Loucy (cell line): ENCODE measurements around the gene PGC.

ENCODE experiments used
- H2AFZ ChIP-seq: fragments of 200-600 bp; sonication (generic); 2 replicates; pipeline ENCODE4 v1.6.0; 2016; ENCODE audit warnings: antibody characterized with exemption, mild to moderate bottlenecking, low read length, moderate library complexity
- H3F3A ChIP-seq: fragments of 200-600 bp; 2 replicates; pipeline ENCODE4 v1.6.0; 2016; ENCODE audit warnings: antibody characterized with exemption, low read depth, mild to moderate bottlenecking
- H3K27me3 ChIP-seq: fragments of 200-600 bp; sonication (generic); 2 replicates; pipeline ENCODE4 v1.6.1; 2014; ENCODE audit warnings: low read length, mild to moderate bottlenecking; ENCODE audit not compliant: insufficient read depth, poor library complexity, severe bottlenecking
- H3K36me3 ChIP-seq: fragments of 200-600 bp; sonication (generic); 2 replicates; pipeline ENCODE4 v1.6.1; 2016; ENCODE audit warnings: low read length; ENCODE audit not compliant: insufficient read depth
- H3K4me1 ChIP-seq: fragments of 200-600 bp; sonication (generic); 2 replicates; pipeline ENCODE4 v1.5.1; 2014; ENCODE audit warnings: low read length, mild to moderate bottlenecking; ENCODE audit not compliant: insufficient read depth, poor library complexity, severe bottlenecking
- H3K4me2 ChIP-seq: fragments of 200-600 bp; sonication (generic); 2 replicates; pipeline ENCODE4 v1.6.0; 2014; ENCODE audit warnings: antibody characterized with exemption, low read length, low read depth, mild to moderate bottlenecking; ENCODE audit not compliant: poor library complexity, severe bottlenecking
- H3K4me3 ChIP-seq: fragments of 200-600 bp; sonication (generic); 2 replicates; pipeline ENCODE4 v1.5.1; 2014; ENCODE audit warnings: low read length, mild to moderate bottlenecking, mixed read lengths; ENCODE audit not compliant: poor library complexity, severe bottlenecking
- H3K79me2 ChIP-seq: fragments of 200-600 bp; sonication (generic); 2 replicates; pipeline ENCODE4 v1.6.1; 2014; ENCODE audit warnings: low read length; ENCODE audit not compliant: insufficient read depth
- H3K9ac ChIP-seq: fragments of 200-600 bp; sonication (generic); 2 replicates; pipeline ENCODE4 v1.6.0; 2014; ENCODE audit warnings: mild to moderate bottlenecking, low read depth, low read length, moderate library complexity; ENCODE audit not compliant: poor library complexity, severe bottlenecking
- H3K9me2 ChIP-seq: fragments of 200-600 bp; sonication (generic); replicated peaks from 2 replicates; pipeline ENCODE4 v1.6.1; 2016; ENCODE audit warnings: low read depth, low read length, mixed read lengths
- H3K9me3 ChIP-seq: fragments of 200-600 bp; sonication (generic); 2 replicates; pipeline ENCODE4 v1.6.1; 2014; ENCODE audit warnings: mild to moderate bottlenecking, antibody characterized with exemption, low read length, low read depth; ENCODE audit not compliant: insufficient read depth
- H4K20me1 ChIP-seq: fragments of 200-600 bp; sonication (generic); 2 replicates; pipeline ENCODE4 v1.6.0; 2014; ENCODE audit warnings: antibody characterized with exemption, low read length, mild to moderate bottlenecking; ENCODE audit not compliant: insufficient read depth, poor library complexity, severe bottlenecking
- CTCF ChIP-seq: fragments of 200-600 bp; sonication (generic); conservative IDR thresholded peaks from 2 replicates; pipeline ENCODE4 v1.5.1; 2014; ENCODE audit warnings: mild to moderate bottlenecking, antibody characterized with exemption, low read length
- EZH2phosphoT487 ChIP-seq: fragments of 200-600 bp; IDR thresholded peaks from 2 replicates; pipeline ENCODE4 v1.6.1; 2018; ENCODE audit warnings: antibody characterized with exemption, mild to moderate bottlenecking, moderate library complexity, borderline replicate concordance

Gene PGC

GRCh38 chr6:41778895-41779294 lies 31.7 kb upstream of the PGC start:
- H3K9me2 ChIP-seq = no peaks in the 10 kb centered on the region
- TF ChIP-seq CTCF (no peak), EZH2phosphoT487 (no peak)
- H3K4me2 ChIP-seq = peak overlapping the region; percentile 90
- H3K27me3 ChIP-seq = no peaks in the 10 kb centered on the region
- H3K79me2 ChIP-seq = peaks cover 9% of the 10 kb centered on the region
- H2AFZ ChIP-seq = no peak overlapping the region
- peaks cover 5% of the 10 kb centered on the region for H4K20me1 ChIP-seq
- H3K4me1 ChIP-seq = peaks cover 18% of the 10 kb centered on the region
- H3K9me3 ChIP-seq = no peaks in the 10 kb centered on the region
- no peaks in the 10 kb centered on the region for H3K36me3 ChIP-seq
- H3K4me3 ChIP-seq = peak overlapping the region; percentile 96
- H3F3A ChIP-seq = no peaks in the 10 kb centered on the region
- peak overlapping the region; percentile 79 for H3K9ac ChIP-seq

GRCh38 chr6:41777551-41778285 lies 30.5 kb upstream of the PGC start:
- TF ChIP-seq EZH2phosphoT487 = no peak
- no peak for TF ChIP-seq CTCF
- H3K4me2 ChIP-seq = no peak overlapping the region
- peaks cover 1% of the 10 kb centered on the region; the same call in 1 of the 2 replicates for H3K36me3 ChIP-seq
- no peaks in the 10 kb centered on the region for H3F3A ChIP-seq
- H3K4me1 ChIP-seq = peaks cover 18% of the 10 kb centered on the region
- no peaks in the 10 kb centered on the region for H3K9me2 ChIP-seq
- H3K27me3 ChIP-seq = no peaks in the 10 kb centered on the region
- peaks cover 5% of the 10 kb centered on the region for H4K20me1 ChIP-seq
- H2AFZ ChIP-seq = no peak overlapping the region
- H3K9me3 ChIP-seq = no peaks in the 10 kb centered on the region
- peaks cover 9% of the 10 kb centered on the region for H3K79me2 ChIP-seq
- H3K9ac ChIP-seq = no peak overlapping the region
- no peak overlapping the region for H3K4me3 ChIP-seq

DNA sequence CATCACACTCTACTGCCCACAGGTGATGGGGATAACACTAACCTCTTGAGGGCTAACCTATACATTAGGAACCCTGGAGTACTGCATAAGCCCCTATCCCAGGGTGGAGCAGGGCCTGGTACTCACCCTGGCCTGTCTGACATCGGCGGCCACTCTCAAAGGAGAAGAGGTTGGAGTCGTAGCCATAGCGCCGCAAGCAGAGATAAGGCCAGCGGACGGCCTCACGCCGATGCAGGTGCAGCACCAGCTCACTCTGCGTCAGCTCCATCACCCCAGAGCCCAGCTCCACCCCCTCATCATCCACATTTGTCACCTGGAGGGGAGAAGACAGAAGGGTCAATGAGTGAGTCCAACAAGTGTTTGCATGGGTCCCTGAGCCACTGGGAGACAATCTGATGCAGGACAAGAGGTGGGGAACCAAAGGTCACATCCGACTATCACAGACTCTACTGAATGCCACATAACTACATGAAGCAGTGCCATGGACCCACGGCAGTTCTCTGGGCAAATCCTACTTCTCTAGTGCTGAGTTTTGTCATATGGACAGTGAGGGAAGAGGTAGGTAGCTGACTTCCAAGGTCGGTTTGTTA lies 28.2 kb upstream of the PGC start:
- no peak for TF ChIP-seq CTCF
- TF ChIP-seq EZH2phosphoT487 = no peak
- Histone ChIP-seq H3F3A (no peaks in the 10 kb centered on the region), H3K4me1 (peaks cover 8% of the 10 kb centered on the region), H3K79me2 (peaks cover 9% of the 10 kb centered on the region), H2AFZ (no peak overlapping the region), H3K4me3 (no peak overlapping the region), H3K9me3 (no peaks in the 10 kb centered on the region), H3K27me3 (no peaks in the 10 kb centered on the region), H3K4me2 (no peak overlapping the region), H3K36me3 (peaks cover 10% of the 10 kb centered on the region; the same call in 1 of the 2 replicates), H3K9ac (no peak overlapping the region), H4K20me1 (peaks cover 5% of the 10 kb centered on the region), H3K9me2 (no peaks in the 10 kb centered on the region)
